Right atrium auricular region (tissue), 2 donors: ENCODE data around the gene NSUN3. TPM values are rescaled to one million over a fixed set of nuclear protein-coding genes. Genes with fewer than 3 reads are reported as not detected.
"Not testable (repeated sequence)": the region's sequence is repeated elsewhere in the genome, so short reads cannot be mapped to it uniquely, and the experiment has no call there.

Experiments
- DNase-seq: peaks from one replicate; pipeline ENCODE4 v3.0.0-alpha.2; 2019; ENCODE audit warnings: low spot score
- H3K27ac ChIP-seq, 2 donors: fragments of 200-600 bp; sonication (generic); 1 replicate in 1 of 2; 2 replicates in 1 of 2; pipeline ENCODE4 v1.5.1; 2016 to 2019
- H3K27me3 ChIP-seq, 2 donors: fragments of 200-600 bp; sonication (generic); one replicate each; pipeline versions ENCODE4 v1.5.1 to v1.6.0; 2017 to 2019
- H3K36me3 ChIP-seq: fragments of 200-600 bp; sonication (generic); one replicate; pipeline ENCODE4 v1.5.1; 2016
- H3K4me1 ChIP-seq, 2 donors: fragments of 200-600 bp; sonication (generic); one replicate each; pipeline versions ENCODE4 v1.5.1 to v1.6.0; 2017 to 2019
- H3K4me3 ChIP-seq, 2 donors: fragments of 200-600 bp; sonication (generic); 1 replicate in 1 of 2; 2 replicates in 1 of 2; pipeline ENCODE4 v1.5.1; 2017 to 2019; ENCODE audit warnings: mild to moderate bottlenecking in 1 of 2, moderate library complexity in 1 of 2
- H3K9me3 ChIP-seq, 2 donors: fragments of 200-600 bp; sonication (generic); one replicate each; pipeline ENCODE4 v1.5.1; 2019
- total RNA-seq, 2 donors: library from RNA; depleted of rRNA; stranded (reverse); fragments of >200 nt; gene quantifications; one replicate each; pipeline ENCODE4 v1.1.0, GENCODE V29; 2016
- TF ChIP-seq, protein P1 (sequence below), 2 donors: fragments of 200-600 bp; sonication (generic); IDR thresholded peaks; one replicate each; pipeline ENCODE4 v1.5.1; 2019; ENCODE audit warnings: antibody characterized with exemption in 2 of 2

Gene NSUN3
- total RNA-seq, 2 donors from 2014 or later = 6.1 to 6.6 TPM

- Histone ChIP-seq H3K4me3 (no peak overlapping the region), H3K9me3 (no peaks in the 10 kb centered on the region), H3K27me3 (no peaks in the 10 kb centered on the region), H3K4me1 (no peaks in the 10 kb centered on the region), H3K36me3 (no peaks in the 10 kb centered on the region), H3K27ac (no peak overlapping the region)
- TF ChIP-seq, protein P1, sequence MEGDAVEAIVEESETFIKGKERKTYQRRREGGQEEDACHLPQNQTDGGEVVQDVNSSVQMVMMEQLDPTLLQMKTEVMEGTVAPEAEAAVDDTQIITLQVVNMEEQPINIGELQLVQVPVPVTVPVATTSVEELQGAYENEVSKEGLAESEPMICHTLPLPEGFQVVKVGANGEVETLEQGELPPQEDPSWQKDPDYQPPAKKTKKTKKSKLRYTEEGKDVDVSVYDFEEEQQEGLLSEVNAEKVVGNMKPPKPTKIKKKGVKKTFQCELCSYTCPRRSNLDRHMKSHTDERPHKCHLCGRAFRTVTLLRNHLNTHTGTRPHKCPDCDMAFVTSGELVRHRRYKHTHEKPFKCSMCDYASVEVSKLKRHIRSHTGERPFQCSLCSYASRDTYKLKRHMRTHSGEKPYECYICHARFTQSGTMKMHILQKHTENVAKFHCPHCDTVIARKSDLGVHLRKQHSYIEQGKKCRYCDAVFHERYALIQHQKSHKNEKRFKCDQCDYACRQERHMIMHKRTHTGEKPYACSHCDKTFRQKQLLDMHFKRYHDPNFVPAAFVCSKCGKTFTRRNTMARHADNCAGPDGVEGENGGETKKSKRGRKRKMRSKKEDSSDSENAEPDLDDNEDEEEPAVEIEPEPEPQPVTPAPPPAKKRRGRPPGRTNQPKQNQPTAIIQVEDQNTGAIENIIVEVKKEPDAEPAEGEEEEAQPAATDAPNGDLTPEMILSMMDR (IDR thresholded peaks at IDR 0.05) = no peak
- no peak for DNase-seq
Measured at GRCh38 chr3:94026623-94027022, 36.2 kb upstream of the NSUN3 start.

DNA sequence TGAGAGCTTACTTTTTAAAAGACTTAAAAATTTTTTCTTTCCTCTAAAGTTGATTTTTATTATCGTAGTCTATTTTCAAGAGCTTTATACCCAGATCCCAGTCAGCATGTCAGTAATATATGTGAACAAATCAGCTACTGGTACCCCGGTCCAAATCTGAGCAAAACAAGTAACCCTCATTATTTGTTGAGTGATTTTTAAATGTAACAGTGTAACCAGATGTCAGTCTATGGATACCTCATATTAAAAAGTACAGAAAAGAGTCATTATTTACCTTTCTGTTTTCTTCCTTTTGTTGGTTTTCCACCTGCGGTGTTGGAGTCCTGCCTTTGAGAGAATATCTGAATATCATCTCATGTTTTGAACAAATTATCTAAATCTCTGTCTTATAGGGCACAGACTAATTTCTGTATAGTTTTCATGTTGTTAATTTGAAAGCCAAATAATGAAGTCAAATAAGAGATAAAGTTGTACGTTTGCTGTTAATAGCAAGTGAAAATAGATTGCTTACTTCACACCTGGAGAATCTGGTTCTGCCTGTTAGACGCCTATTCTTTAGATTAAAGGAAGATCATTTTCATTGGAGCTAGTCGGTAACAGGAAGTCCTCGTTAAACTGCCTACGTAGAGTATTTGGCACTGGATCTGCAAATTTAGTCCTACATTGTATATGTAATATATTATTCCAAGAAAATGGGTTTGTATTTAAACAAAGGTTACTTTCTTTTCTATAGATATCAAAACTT, 34.6 kb upstream of the NSUN3 start, which contains the start of gene STX19:
STX19 (minus strand) TSS at position 505 of the 745 bp plus-strand sequence. CDS start 13,328 bp downstream, outside the sequence.
- no peak within 1 kb of the TSS for H3K4me3 ChIP-seq
- H3K27me3 ChIP-seq = no peaks in the 10 kb centered on the region
- H3K36me3 ChIP-seq = no peaks in the 10 kb centered on the region
- H3K27ac ChIP-seq = no peak within 1 kb of the TSS
- TF ChIP-seq, protein P1 (IDR thresholded peaks at IDR 0.05) = no peak
- no peaks in the 10 kb centered on the region for H3K9me3 ChIP-seq
- no peaks in the 10 kb centered on the region for H3K4me1 ChIP-seq
- no peak for DNase-seq

DNA sequence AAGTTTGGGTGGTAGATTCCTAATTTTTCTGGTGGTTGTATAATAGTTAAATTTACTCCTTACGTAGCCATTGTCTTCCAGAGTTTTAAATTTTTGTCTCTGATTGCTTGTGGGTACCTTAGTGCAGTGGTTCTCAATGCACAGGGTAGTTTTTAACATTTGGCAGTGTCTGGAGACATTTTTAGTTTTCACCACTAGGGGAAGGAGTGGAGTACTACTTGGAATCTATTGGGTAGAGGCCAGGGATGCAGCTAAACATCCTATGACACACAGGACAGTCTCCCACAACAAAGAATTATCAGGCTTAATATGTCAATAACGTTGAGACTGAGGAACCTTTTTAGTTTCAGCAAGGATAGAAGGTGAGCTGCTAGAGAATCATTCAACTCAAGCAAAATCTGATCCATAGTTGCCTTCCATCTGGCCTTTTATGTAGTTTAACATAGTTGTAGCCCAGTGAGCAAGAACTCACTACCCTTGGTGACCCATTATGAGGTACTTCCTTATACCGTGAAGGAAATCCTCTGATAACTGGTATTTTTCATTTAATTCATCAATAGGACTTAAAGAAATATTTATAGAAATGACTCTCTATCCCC, 25.9 kb upstream of the NSUN3 start:
- Histone ChIP-seq H3K4me3 (no peak overlapping the region), H3K9me3 (no peaks in the 10 kb centered on the region), H3K27ac (no peak overlapping the region), H3K27me3 (no peaks in the 10 kb centered on the region), H3K36me3 (no peaks in the 10 kb centered on the region), H3K4me1 (no peaks in the 10 kb centered on the region)
- TF ChIP-seq, protein P1 (IDR thresholded peaks at IDR 0.05) = peak; percentile 15 to 57
- DNase-seq = no peak

DNA sequence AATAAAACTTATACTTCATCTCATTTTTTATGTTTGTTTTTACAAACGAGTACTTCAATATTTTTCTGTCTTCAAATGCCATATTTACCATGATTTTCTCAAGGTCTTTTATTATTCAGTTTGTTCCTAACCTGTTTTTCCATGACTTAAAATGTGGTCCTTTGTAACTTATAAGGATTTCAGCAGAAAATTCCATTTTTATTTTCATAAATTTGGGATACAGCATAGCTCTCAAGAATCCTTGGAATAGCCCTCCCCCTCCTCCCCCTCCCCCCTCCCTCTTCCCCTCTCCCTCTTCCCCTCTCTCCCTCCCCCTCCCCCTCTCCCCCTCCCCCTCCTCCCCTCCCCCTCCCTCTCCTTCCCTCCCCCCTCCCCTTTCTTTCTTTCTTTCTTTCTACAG, 19.6 kb upstream of the NSUN3 start:
- Histone ChIP-seq H3K9me3 (no peaks in the 10 kb centered on the region), H3K4me1 (no peaks in the 10 kb centered on the region), H3K4me3 (no peak overlapping the region), H3K27ac (no peak overlapping the region), H3K36me3 (peaks cover 9% of the 10 kb centered on the region), H3K27me3 (no peaks in the 10 kb centered on the region)
- TF ChIP-seq, protein P1 (IDR thresholded peaks at IDR 0.05) = no peak
- DNase-seq = no peak

DNA sequence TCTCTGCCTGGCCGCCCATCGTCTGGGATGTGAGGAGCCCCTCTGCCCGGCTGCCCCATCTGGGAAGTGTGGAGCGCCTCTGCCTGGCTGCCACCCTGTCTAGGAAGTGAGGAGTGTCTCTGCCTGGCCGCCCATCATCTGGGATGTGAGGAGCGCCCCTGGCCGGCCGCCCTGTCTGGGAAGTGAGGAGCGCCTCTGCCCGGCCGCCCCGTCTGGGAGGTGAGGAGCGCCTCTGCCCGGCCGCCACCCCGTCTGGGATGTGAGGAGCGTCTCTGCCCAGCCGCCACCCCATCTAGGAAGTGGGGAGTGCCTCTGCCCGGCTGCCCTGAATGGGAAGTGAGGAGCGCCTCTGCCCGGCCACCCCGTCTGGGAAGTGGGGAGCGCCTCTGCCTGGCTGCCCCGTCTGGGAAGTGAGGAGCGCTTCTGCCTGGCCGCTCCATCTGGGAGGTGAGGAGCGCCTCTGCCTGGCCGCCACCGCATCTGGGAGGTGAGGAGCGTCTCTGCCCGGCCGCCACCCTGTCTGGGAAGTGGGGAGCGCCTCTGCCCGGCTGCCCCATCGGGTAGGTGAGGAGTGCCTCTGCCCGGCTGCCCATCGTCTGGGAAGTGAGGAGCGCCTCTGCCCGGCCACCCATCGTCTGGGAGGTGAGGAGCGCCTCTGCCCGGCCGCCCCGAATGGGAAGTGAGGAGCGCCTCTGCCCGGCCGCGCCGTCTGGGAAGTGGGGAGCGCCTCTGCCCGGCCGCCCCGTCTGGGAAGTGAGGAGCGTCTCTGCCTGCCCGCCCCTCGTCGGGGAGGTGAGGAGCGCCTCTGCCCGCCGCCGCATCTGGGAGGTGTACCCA, 18.5 kb upstream of the NSUN3 start:
- H3K27ac ChIP-seq, H3K4me3 ChIP-seq, H3K4me1 ChIP-seq, H3K9me3 ChIP-seq, H3K36me3 ChIP-seq, H3K27me3 ChIP-seq, DNase-seq: not testable (repeated sequence)

GRCh38 chr3:94046533-94046932, 16.3 kb upstream of the NSUN3 start:
- Histone ChIP-seq H3K27me3 (no peaks in the 10 kb centered on the region), H3K9me3 (no peaks in the 10 kb centered on the region), H3K36me3 (peaks cover 9% of the 10 kb centered on the region), H3K4me3 (no peak overlapping the region), H3K4me1 (no peaks in the 10 kb centered on the region), H3K27ac (no peak overlapping the region)
- TF ChIP-seq, protein P1 (IDR thresholded peaks at IDR 0.05) = no peak
- no peak for DNase-seq
